Stimulated activated CD4-positive, alpha-beta T cell treated with anti-CD3 and anti-CD28 coated beads, Interleukin-2, amount 100 ng/mL, for 4 hours (primary cell): ENCODE results near the gene RAB5A.
"Not testable (repeated sequence)": the region's sequence is repeated elsewhere in the genome, so short reads cannot be mapped to it uniquely, and the experiment has no call there.

ENCODE experiments used
- DNase-seq: peaks from one replicate; pipeline ENCODE4 v3.0.0-alpha.2; 2020; ENCODE audit warnings: low read depth

RAB5A gene

GRCh38 chr3:19948226-19948591 is 1.3 kb downstream of the RAB5A start:
- DNase-seq: no peak

GRCh38 chr3:19950316-19950715 is 3.4 kb downstream of the RAB5A start:
- no peak for DNase-seq

DNA sequence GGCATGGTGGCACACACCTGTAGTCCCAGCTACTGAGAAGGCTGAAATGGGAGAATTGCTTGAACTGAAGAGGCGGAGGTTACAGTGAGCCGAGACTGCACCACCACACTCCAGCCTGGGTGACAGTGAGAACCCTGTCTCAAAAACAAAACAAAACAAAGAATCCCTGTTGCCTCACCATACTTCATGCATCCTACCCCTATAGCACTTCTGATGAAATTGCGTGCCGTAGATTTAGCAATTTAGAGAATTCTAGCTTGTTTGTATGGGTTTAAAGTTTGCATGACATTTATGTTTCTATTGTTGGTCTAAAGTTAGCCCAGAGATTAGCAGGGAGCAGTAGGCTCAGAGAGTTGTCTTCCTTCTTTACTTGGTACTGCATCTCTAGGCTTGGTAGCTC is 7.8 kb downstream of the RAB5A start:
- DNase-seq: no peak

DNA sequence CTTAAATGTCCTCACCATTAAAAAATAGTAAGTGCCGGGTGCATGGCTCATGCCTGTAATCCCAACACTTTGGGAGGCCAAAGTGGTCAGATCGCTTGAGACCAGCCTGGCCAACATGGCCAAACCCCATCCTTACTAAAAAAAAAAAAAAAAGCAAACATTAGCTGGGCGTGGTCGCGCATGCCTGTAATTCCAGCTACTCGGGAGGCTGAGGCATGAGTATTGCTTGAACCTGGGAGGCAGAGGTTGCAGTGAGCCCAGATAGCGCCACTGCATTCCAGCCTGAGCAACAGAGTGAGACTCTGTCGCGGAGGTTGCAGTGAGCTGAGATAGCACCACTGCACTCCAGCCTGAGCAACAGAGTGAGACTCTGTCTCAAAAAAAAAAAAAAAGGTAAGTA is 10.5 kb downstream of the RAB5A start:
- not testable (repeated sequence) for DNase-seq

DNA sequence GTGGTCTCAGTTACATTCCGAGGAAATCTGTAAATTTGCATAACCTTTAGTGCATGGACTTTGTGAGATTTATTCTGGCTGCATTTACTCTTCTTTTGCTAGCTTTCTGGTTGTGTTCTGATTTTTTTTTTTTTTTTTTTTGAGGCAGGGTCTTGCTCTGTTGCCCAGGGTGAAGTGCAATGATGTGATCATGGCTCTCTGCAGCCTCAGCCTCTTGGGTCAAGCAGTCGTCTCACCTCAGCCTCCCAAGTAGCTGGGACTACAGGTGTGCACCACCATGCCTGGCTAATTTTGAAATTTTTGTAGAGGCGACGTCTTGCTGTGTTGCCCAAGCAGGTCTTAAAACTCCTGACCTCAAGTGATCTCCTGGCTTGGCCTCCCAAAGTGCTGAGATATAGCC is 12.6 kb downstream of the RAB5A start:
- DNase-seq: no peak

- no peak for DNase-seq
Measured at GRCh38 chr3:19960696-19961095, 13.8 kb downstream of the RAB5A start.

GRCh38 chr3:19961960-19962359 is 15.1 kb downstream of the RAB5A start:
- DNase-seq: no peak

DNA sequence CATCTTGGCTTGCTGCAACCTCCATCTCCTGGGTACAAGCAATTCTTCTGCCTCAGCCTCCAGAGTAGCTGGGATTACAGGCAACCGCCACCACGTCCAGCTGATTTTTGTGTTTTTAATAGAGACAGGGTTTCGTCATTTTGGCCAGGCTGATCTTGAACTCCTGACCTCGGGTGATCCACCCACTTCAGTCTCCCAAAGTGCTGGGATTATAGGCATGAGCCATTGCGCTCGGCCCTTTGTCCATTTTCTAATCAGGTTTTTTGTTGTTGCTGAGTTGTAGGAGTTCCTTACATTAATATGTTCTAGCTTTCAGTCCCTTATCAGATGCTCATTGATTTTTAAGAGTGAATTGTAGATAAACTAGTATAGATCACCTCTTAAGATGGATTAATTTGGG is 20.3 kb downstream of the RAB5A start:
- no peak for DNase-seq

GRCh38 chr3:19967812-19968211 is 20.9 kb downstream of the RAB5A start:
- DNase-seq: no peak

DNA sequence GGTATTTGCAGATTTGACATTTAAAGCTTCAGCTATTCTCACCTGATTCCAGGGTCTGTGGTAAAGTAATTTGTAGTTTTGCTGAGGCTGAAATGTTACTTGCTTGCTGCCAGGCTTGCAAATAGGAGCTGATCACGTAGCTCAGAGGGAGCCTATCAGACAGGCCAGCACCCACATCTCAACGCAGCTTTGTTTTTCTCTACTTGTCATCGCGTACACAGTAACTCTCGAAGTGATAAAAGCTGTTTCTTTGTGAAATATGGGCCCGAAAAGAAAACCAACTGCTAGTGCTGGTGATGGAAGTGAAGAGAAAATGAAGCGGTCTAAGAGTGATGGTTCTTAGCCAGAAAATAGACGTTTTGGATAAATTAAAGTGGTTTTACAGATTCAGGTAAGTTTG is 23.4 kb downstream of the RAB5A start:
- no peak for DNase-seq

DNA sequence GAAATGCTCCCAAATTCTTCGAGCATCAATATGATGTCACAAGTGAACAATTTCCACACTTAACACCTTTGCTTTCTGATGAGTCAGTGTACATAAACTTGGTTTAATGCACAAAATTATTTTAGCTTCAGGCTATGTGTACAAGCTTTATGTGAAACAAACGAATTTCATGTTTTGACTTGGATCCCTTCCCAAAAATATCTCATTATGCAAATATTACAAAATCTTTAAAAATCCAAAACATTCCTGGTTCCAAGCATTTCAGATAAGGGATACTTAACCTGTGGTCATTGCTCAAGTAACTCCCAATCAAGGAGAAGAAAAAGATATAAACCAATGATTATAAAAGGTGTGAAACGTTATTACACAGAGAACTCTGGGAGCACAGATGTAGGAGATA is 25.2 kb downstream of the RAB5A start:
- no peak for DNase-seq

- not testable (repeated sequence) for DNase-seq
Measured at GRCh38 chr3:19988904-19989303, 42.0 kb downstream of the RAB5A start.

GRCh38 chr3:19994796-19995195 is 47.9 kb downstream of the RAB5A start:
- DNase-seq: no peak

DNA sequence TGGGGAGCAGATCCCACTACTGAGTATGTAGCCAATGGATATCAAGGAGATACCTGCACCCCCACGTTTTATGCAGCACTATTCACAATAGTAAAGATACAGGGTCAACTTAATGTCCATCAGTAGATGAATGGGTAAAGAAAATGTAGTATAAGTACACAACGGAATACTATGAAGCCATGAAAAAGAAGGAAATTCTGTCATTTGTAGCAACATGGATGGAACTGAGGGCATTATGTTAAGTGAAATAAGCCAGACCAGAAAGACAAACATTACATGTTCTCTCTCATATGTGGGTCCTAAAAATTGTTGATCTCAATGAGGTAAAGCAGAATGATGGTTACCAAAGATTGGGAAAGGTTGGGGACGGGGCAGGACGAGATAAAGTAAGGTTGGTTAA is 50.6 kb downstream of the RAB5A start:
- no peak for DNase-seq

GRCh38 chr3:20001932-20002331 is 55.0 kb downstream of the RAB5A start:
- DNase-seq: no peak

- DNase-seq: no peak
Measured at GRCh38 chr3:20007960-20008359, 61.1 kb downstream of the RAB5A start.

DNA sequence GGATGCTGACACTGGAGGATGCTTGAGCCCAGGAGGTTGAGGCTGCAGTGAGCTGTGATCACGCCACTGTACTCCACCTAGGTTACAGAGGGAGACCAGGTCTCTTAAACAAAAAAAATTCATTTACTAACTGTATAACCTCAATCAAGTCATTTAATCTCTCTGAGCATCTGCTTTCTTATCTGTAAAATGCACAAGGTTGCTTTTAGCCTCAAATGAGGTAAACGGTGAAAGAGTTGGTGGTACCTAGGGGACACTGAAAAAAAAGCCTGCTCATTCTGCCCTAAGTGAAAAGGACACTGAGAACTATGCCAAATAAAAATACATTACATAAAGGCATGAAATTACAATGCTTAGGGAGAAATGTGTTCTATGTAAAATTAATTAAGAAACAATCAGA is 61.7 kb downstream of the RAB5A start:
- no peak for DNase-seq

DNA sequence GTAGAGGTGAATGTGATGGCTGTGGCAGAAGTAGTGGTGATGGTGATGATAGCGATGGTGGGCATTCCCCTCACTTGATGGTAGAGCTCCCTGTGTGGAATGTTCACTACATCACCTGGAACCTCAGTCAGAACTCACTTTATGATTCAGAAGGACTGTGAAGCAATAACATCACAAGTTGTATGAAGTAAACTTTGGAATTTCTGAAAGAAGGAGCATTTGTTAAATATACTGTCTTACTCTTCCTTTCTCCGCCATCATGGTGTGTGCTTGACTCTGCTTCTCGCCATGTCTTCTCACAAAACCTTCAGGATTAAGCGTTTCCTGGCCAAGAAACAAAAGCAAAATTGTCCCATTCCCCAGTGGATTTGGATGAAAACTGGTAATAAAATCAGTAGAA is 65.3 kb downstream of the RAB5A start, which contains the start of gene PP2D1:
TSS of gene PP2D1 (minus strand) at position 101 of the 400 bp plus-strand sequence. CDS start 192 bp downstream, outside the sequence.
- no peak for DNase-seq

DNA sequence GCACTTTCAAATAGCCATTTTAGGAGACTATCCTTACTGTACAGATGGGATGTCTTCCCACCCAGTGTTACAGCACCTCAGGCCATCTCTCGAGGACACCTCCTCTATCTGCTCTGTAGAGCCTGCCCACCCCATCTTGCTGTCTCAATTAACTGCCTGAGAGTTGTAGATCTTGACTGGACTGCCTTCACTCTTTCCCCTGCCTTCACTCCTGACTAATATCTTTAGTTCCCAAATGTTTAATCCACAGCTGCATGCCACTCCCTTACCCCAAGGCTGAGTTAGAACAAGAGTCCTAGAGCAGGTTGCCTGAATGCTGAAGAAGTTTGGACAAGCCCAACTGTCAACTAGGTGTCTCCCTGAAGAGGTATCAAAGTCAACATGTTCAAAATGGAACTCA is 66.5 kb downstream of the RAB5A start:
- DNase-seq: no peak

GRCh38 chr3:20015525-20015924 is 68.6 kb downstream of the RAB5A start:
- DNase-seq: no peak

- not testable (repeated sequence) for DNase-seq
Measured at GRCh38 chr3:20016076-20016475, 69.2 kb downstream of the RAB5A start.

GRCh38 chr3:20022954-20023622 is 76.2 kb downstream of the RAB5A start:
- DNase-seq: no peak

DNA sequence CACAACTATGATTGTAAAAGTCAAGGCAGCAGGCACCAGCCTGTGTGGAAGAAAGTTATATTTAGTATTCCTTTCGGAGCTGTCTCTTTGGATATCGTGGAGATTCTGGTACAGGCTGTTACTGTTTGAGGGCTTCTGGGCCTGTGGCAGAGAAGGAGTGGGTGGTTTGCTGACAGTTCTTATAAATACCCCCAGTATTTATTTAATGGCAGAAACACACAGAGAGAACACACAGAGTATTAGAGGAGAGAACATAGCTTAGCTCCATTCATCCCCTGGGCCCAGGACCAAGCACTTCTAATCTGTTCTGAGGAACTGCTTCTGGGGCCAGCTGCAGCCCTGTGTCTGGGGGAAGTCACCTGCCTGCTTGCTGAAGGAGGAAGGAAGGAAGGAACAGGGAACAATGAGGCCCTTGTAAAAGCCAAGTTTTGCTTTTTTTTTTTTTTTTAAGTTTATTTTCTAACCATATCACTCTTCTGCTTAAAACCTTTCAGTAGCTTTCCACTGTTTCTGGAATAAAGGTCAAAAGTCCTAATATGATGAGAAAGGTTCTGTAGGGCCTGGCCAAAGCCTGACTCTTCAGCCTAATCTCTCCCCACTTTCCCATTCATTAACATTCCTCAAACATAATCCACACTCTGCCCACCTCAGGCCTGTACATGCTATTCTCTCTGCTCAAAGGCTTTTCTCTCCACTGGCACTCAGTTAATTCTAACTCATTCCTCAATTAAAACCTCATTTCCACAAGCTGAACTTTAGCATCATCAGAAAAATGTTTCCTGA is 76.9 kb downstream of the RAB5A start:
- no peak for DNase-seq

DNA sequence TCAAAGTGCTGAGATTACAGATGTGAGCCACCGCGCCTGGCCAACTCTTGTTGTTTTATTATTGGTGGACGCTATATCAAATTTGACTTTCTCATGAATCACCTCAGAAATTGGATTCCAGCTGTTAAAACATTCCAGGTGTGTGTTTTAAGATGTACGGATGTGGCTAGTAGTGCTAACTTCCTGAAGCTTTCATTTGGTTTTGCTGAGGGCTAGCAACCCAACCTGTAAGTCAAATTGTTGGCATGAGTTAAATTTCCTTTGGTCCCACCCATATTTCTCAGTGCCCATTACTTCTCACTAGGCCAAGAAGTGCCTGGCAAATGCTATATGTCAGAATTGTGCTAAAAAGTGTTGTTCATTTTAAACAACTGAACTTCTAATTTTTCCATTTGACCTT is 80.2 kb downstream of the RAB5A start:
- DNase-seq: no peak
